ENCODE results near the gene DNAJC11.

GRCh38 chr1:6596351-6596750 lies 105.3 kb downstream of the DNAJC11 start:
- no peak for TF ChIP-seq CHD2 (IDR thresholded peaks at IDR 0.05; ENCODE audit: low read length, partially characterized antibody)
- TF ChIP-seq MXI1 (IDR thresholded peaks at IDR 0.05; ENCODE audit: low read depth, low read length) = no peak
- no peak for TF ChIP-seq CTCF (IDR thresholded peaks at IDR 0.05)
- no peak for TF ChIP-seq ELF1 (IDR thresholded peaks at IDR 0.05)
- no peak for TF ChIP-seq REST (IDR thresholded peaks at IDR 0.05; ENCODE audit: low read depth, low read length)
- TF ChIP-seq MAX (IDR thresholded peaks at IDR 0.05; ENCODE audit: low read depth) = no peak
- no peak for TF ChIP-seq POLR2AphosphoS5 (IDR thresholded peaks at IDR 0.05; ENCODE audit: low read depth, low read length)
- TF ChIP-seq GABPA (IDR thresholded peaks at IDR 0.05; ENCODE audit: low read depth) = no peak

All from SK-N-SH (cell line).